ENCODE results near the gene TPCN2. TPM values are rescaled to one million over a fixed set of nuclear protein-coding genes. Genes with fewer than 3 reads are reported as not detected.
A peak's percentile ranks its signal among the peaks of the same experiment; 100 is the strongest.

TPCN2 gene
- total and polyA plus RNA-seq, 9 of the 15 experiments (the other 6 are each of a cell fraction or from before 2014, with no cell fraction given) = 0.66 to 10.2 (median 4.6) TPM

GRCh38 chr11:69166218-69167115 is 117.7 kb downstream of the TPCN2 start:
- Histone ChIP-seq H3K9ac (ENCODE audit: insufficient read depth in 1 of 2, low read depth in 2 of 2, low read length in 2 of 2) (peak overlapping the region in 1 of 2 experiments; percentile 61; a peak in 2 of 4 replicates), H3K9me1 (ENCODE audit: control insufficient read depth, insufficient read depth, low read length) (no peaks in the 10 kb centered on the region), H3K4me2 (ENCODE audit: insufficient read depth, low read length) (0 out of 2 replicates have a peak overlapping the region, but pooled peaks have one; percentile 3), H3K36me3 (ENCODE audit: control insufficient read depth, insufficient read depth, low read length) (no peaks in the 10 kb centered on the region), H2AFZ (ENCODE audit: low read depth, low read length) (no peak overlapping the region; the same call in 1 of the 2 replicates), H3K27ac (ENCODE audit: extremely low read depth, low read depth, low read length) (no peak overlapping the region), H3K27me3 (ENCODE audit: control insufficient read depth in 2 of 2, insufficient read depth in 2 of 2, low read length in 2 of 2) (peaks cover 2 to 37% of the 10 kb centered on the region in 2 experiments; a peak in 3 of 5 replicates), H3K79me2 (ENCODE audit: control insufficient read depth, insufficient read depth, low read length) (no peaks in the 10 kb centered on the region), H3K4me3 (no peak overlapping the region), H4K20me1 (replicated peaks; ENCODE audit: control insufficient read depth, insufficient read depth, low read length) (no peaks in the 10 kb centered on the region), H3K4me1 (replicated peaks in 1 of 2; ENCODE audit: control insufficient read depth in 2 of 2, insufficient read depth in 2 of 2, low read length in 2 of 2) (peaks cover 6 to 7% of the 10 kb centered on the region in 2 experiments; a peak in 3 of 5 replicates), H3K9me3 (replicated peaks; ENCODE audit: control insufficient read depth, insufficient read depth, low read depth, low read length) (no peaks in the 10 kb centered on the region)
- no TSS peak for BruUV-seq (replicated peaks)
- CTCF ChIA-PET (ENCODE audit: low intra/inter-chr PET ratio) = no interaction called here
- in situ Hi-C loops (cut with MboI) = no loop called here
- DNase-seq (ENCODE audit: extremely low read depth in 1 of 4, low spot score in 3 of 4) (peak; percentile 34 to 62 (median 43)), ATAC-seq (peak; percentile 85), FAIRE-seq (peak; percentile 71)
- intact Hi-C loops (cut with micrococcal nuclease) = no loop called here
- 2% methylated on average over 20 of the region's 21 CpGs for WGBS (ENCODE audit: insufficient coverage, low coverage, missing lambda C conversion rate)
- POLR2A ChIA-PET = no interaction called here
- TF ChIP-seq ZNF696 (CRISPR knock-in tag; conservative IDR thresholded peaks at IDR 0.05) = no peak
- TF ChIP-seq DDX20 (tag; IDR thresholded peaks at IDR 0.05; ENCODE audit: low read depth) = no peak
- TF ChIP-seq, protein P1, sequence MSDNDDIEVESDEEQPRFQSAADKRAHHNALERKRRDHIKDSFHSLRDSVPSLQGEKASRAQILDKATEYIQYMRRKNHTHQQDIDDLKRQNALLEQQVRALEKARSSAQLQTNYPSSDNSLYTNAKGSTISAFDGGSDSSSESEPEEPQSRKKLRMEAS (CRISPR knock-in tag; IDR thresholded peaks at IDR 0.05) = peak; percentile 67
- TF ChIP-seq NFE2 (IDR thresholded peaks at IDR 0.05; ENCODE audit: low read depth) = 0 out of 2 replicates have a peak, but pooled peaks have one; percentile 7
- TF ChIP-seq HIVEP1 (CRISPR knock-in tag; IDR thresholded peaks at IDR 0.05) = no peak
- TF ChIP-seq JUN (IDR thresholded peaks at IDR 0.05; ENCODE audit: borderline replicate concordance, low read depth, low read length) = peak; percentile 59
- no peak for TF ChIP-seq JUN (CRISPR knock-in tag; IDR thresholded peaks at IDR 0.05; ENCODE audit: borderline replicate concordance)
- no peak for TF ChIP-seq RBM34 (IDR thresholded peaks at IDR 0.05; ENCODE audit: borderline replicate concordance, insufficient read depth, low read length)
- TF ChIP-seq, protein P2, sequence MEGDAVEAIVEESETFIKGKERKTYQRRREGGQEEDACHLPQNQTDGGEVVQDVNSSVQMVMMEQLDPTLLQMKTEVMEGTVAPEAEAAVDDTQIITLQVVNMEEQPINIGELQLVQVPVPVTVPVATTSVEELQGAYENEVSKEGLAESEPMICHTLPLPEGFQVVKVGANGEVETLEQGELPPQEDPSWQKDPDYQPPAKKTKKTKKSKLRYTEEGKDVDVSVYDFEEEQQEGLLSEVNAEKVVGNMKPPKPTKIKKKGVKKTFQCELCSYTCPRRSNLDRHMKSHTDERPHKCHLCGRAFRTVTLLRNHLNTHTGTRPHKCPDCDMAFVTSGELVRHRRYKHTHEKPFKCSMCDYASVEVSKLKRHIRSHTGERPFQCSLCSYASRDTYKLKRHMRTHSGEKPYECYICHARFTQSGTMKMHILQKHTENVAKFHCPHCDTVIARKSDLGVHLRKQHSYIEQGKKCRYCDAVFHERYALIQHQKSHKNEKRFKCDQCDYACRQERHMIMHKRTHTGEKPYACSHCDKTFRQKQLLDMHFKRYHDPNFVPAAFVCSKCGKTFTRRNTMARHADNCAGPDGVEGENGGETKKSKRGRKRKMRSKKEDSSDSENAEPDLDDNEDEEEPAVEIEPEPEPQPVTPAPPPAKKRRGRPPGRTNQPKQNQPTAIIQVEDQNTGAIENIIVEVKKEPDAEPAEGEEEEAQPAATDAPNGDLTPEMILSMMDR (IDR thresholded peaks at IDR 0.05 in 2 of 3, conservative IDR thresholded peaks at IDR 0.05 in 1 of 3; ENCODE audit: insufficient read depth in 2 of 3, low read depth in 1 of 3, low read length in 3 of 3) = peak in 2 of 3 experiments; percentile 18 to 25; a peak in 1 of 6 replicates
- peak in 1 of 2 experiments; percentile 26; a peak in 1 of 4 replicates for TF ChIP-seq KDM1A (IDR thresholded peaks at IDR 0.05)
- TF ChIP-seq POLR2A (conservative IDR thresholded peaks at IDR 0.05) = no peak
- TF ChIP-seq DPF2 (IDR thresholded peaks at IDR 0.05) = 0 out of 2 replicates have a peak, but pooled peaks have one; percentile 20
- TF ChIP-seq TRIM28 (IDR thresholded peaks at IDR 0.05) = no peak
- no peak for TF ChIP-seq EWSR1 (IDR thresholded peaks at IDR 0.05; ENCODE audit: borderline replicate concordance, low read depth, partially characterized antibody)
- peak; percentile 91 for TF ChIP-seq MEF2D (tag; conservative IDR thresholded peaks at IDR 0.05; ENCODE audit: low read depth)
- TF ChIP-seq RAD21 (CRISPR knock-in tag; conservative IDR thresholded peaks at IDR 0.05 in 1 of 2, IDR thresholded peaks at IDR 0.05 in 1 of 2) = 0 out of 4 replicates have a peak, but pooled peaks of 1 of the 2 experiments have one; percentile 6
- TF ChIP-seq FOXK1 (CRISPR knock-in tag; IDR thresholded peaks at IDR 0.05; ENCODE audit: borderline replicate concordance) = 0 out of 2 replicates have a peak, but pooled peaks have one; percentile 44
- TF ChIP-seq HEY1 (CRISPR knock-in tag; IDR thresholded peaks at IDR 0.05; ENCODE audit: borderline replicate concordance) = no peak
- TF ChIP-seq FOSL1 (tag; conservative IDR thresholded peaks at IDR 0.05) = peak; percentile 82
- no peak for TF ChIP-seq SMARCA5 (IDR thresholded peaks at IDR 0.05)
- TF ChIP-seq CTBP1 (IDR thresholded peaks at IDR 0.05; ENCODE audit: borderline replicate concordance) = no peak

Measured in K562 (cell line).